K562 treated with DMSO at 1 percent for 24 hours (cell line): ENCODE data around the gene TCEANC2. TPM values are rescaled to one million over a fixed set of nuclear protein-coding genes. Genes with fewer than 3 reads are reported as not detected.

Experiments used
- total RNA-seq: library from RNA; unstranded; fragments of 300-600 nt; gene quantifications from 2 replicates; pipeline ENCODE4 v1.2.3, GENCODE V29; 2022; ENCODE audit warnings: low read depth; ENCODE audit not compliant: insufficient read depth

TCEANC2 gene
- total RNA-seq = 3.9 and 4.5 TPM in 2 replicates

DNA sequence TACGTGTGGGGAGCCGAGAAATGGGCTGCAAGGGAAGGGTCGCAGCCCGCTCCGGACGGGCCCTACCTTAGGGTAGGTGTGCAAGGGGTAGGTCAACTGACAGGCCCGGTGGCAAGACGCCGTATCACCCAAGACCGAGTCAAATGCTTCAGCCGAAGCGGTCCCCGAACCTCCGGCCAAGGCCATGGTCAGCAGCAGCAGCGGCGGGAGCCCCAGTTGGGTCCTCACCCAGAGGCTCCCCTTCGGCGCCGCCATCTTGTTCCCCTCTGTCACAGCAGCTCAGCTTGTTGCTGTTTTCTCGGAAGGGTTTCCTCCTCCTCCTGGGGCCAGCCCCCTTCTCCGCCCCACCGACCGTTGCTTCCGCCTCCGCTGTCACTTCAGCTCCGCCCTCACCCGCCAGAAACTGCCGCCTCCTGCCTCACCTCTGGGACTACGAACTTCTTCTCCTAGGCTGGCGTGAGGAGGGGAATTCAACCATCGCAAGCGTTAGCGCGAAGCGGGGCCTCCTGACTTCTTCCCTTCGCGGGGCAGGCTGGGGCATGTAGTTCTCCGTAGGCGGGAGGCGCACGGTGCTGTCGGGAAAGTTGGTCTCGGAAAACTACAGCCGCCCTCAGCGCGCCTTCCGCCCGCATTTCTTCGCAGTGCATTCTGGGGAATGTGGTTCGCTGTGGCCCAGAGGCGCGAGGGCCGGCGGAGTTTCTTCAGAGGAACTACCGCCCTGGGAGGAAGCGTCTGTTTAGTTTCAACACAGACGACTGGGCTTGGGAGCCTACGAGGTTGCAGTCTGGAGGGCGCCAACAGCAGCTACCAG lies at the start of gene TCEANC2, which contains the start of gene TMEM59:
Gene TCEANC2 (plus strand): TSS at position 675 of the 811 bp plus-strand sequence. CDS start 815 bp downstream, outside the sequence.
Gene TMEM59 (minus strand): TSS at position 271 of the 811 bp plus-strand sequence. CDS start 16 bp downstream, at position 255.

DNA sequence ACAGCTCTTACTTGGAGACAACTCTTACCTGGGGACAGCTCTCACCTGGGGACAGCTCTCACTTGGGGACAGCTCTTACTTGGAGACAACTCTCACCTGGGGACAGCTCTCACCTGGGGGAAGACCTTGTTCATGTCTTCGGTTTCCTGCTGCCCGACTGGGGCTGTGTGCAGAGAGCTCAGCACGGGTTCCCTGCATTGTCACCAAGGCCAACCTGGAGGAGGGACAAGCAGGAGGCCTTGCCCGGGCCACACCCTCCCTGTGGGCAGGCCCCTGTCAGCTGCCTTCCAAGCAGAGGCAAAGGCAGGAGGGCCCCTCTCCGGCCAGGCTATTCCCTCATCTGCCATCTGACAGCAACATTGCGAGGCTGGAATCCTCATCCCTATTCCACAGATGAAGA lies 35.4 kb upstream of the TCEANC2 start, which contains the start of gene LDLRAD1:
Gene LDLRAD1 (minus strand): TSS at position 208 of the 400 bp plus-strand sequence. CDS start 74 bp downstream, at position 134.

GRCh38 chr1:54152696-54153095 lies 99.3 kb downstream of the TCEANC2 start, which contains the start of gene CDCP2:
CDCP2 (minus strand) TSS chr1:54153000; CDS start chr1:54152922, 78 bp downstream.

Other genes starting within 250 kb of the TCEANC2 start
- gene NDC1, start 215.3 kb upstream of the TCEANC2 start, total RNA-seq = 21.3 and 21.8 TPM in 2 replicates
- 32.4 and 32.9 TPM in 2 replicates for gene YIPF1, start 163.8 kb upstream of the TCEANC2 start, total RNA-seq
- gene DIO1, start 159.4 kb upstream of the TCEANC2 start, total RNA-seq = not detected in 2 replicates
- gene IFT25, start 107.9 kb upstream of the TCEANC2 start, total RNA-seq = 38.6 and 47.4 TPM in 2 replicates
- 35.7 and 37.6 TPM in 2 replicates for gene LRRC42, start 107.3 kb upstream of the TCEANC2 start, total RNA-seq
- gene LDLRAD1, start 35.4 kb upstream of the TCEANC2 start, total RNA-seq = not detected in 2 replicates
- 171 and 182 TPM in 2 replicates for gene TMEM59, start 404 bp upstream of the TCEANC2 start, total RNA-seq
- not detected in 2 replicates for gene CDCP2, start 99.4 kb downstream of the TCEANC2 start, total RNA-seq
- 11.0 and 12.5 TPM in 2 replicates for gene CYB5RL, start 146.4 kb downstream of the TCEANC2 start, total RNA-seq
- 204 and 210 TPM in 2 replicates for gene MRPL37, start 146.6 kb downstream of the TCEANC2 start, total RNA-seq